DLD1 (cell line): ENCODE measurements around the gene KDM5C.
"Not testable (repeated sequence)": the region's sequence is repeated elsewhere in the genome, so short reads cannot be mapped to it uniquely, and the experiment has no call there.

ENCODE experiments used
- in situ Hi-C: cut with HindIII; loops from 2 replicates; pipeline ENCODE4 v1.10.0; 2017; ENCODE audit warnings: low sequenced_read_pairs

Gene KDM5C

GRCh38 chrX:53194308-53194707 lies 30.7 kb downstream of the KDM5C start:
- in situ Hi-C loops: no loop called here

DNA sequence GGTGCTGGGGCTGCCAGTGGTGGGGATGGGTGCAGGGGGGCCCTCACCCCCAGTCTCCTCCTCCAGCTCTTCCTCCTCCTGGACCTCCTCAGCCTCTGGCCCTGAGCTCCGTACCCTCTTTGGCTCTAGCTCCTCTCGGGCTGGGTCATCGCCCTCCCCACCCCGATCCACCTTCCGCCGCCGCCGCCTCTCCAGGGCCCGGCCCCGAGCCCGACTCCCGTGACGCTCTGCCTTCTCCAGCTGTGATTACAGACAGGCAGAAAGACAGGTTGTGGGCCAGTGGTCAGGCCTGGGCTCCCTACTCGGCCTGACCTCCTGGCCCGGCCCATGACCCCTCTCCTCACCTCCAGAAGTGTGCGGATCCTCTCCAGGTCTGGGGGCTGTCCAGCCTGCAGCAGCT lies 31.9 kb downstream of the KDM5C start:
- in situ Hi-C loops: no loop called here

GRCh38 chrX:53190363-53190960 lies 34.5 kb downstream of the KDM5C start:
- in situ Hi-C loops: no loop called here

DNA sequence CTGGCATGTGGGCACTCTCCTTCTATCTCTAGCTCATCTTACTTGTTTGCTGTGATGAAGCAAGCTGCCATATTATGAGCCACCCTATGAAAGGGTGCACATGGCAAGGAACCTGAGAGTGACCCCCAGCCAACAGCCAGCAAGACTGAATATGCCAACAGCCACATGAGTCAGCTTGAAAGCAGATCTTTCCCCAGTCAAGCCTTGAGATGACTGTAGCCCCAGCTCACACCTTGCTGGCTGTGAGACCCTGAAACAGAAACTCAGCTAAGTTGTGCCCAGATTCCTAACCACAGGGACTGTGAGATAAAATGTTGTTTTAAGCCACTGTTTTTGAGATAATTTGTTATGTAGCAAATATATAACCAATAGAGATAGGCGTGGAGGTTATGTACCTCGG lies 36.2 kb downstream of the KDM5C start:
- in situ Hi-C loops: no loop called here

DNA sequence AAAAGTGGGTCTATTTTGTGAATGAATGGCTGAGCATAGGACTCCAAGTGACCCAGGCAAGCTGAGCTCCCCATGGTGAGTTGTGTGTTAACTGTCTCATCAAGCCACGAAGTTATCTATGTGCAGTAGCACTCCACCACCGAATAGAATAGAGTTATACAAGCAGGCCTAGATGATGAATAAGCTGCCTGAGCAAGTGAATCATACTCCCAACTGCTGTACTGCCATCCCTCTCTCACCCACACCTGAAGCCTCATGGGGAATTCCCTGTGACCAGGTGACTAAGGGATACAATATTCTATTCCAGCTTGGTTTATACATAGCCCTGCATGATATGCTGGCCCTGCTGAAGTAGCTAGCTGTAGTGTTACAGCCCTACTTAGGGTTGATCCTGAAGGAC lies 38.7 kb downstream of the KDM5C start:
- in situ Hi-C loops: no loop called here

GRCh38 chrX:53184836-53185235 lies 40.2 kb downstream of the KDM5C start:
- in situ Hi-C loops: no loop called here

- in situ Hi-C loops: no loop called here
Observed at GRCh38 chrX:53171356-53171755, 53.7 kb downstream of the KDM5C start.

- in situ Hi-C loops: no loop called here
Observed at GRCh38 chrX:53166103-53166502, 58.9 kb downstream of the KDM5C start.

- in situ Hi-C loops: not testable (repeated sequence)
Observed at GRCh38 chrX:53164566-53164965, 60.4 kb downstream of the KDM5C start.

DNA sequence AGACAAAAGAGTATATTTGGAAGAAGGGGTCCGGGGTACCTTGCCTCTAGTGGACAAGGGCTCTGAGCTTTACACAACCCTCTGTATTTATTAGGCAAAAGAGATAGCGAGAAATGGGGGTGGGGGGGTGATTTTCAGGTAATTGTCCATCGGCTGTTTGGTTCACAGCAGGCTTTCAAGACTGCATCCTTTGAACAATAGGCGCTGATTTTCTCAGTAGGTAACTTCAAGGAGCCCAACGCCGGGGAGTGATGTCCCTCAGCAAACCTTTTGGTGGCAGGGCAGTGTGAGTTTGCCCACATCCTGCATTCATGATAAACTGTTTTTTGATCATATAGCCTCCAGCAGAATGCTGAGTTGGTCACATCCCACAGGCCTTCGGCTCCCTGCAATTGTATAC lies 61.6 kb downstream of the KDM5C start:
- in situ Hi-C loops: no loop called here

DNA sequence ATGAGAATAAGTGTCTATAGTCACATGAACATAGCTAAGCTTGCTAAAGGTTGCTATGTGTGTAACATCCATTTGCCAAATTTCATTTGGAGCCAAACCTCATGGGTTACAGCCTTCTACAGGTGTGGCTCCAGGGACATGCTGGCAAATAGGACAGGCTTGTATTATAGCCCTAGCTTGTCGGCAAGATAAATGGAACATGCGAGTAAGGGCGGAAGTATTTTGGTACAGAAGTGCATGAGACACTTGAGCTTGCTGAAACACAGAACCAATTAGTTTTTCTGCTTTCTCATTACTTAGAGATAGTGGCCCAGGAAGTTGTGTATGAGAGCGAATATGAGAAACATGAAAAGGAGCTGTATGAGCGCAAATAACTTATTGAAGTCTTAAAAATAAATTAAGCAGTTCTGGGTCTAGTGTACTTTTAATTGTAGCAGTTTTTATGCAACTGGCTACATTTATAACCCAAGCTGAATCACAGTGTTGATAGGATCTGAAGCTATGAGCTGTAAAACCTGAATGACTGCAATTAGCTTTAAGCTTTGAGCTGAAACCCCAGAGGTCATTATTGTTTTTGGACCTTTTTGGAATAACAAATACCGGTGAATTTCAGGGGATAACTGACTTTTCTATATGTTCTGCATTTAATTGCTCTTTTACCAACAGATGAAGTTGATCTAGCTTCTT lies 64.6 kb downstream of the KDM5C start:
- in situ Hi-C loops: no loop called here

GRCh38 chrX:53159184-53159583 lies 65.8 kb downstream of the KDM5C start:
- in situ Hi-C loops: no loop called here

DNA sequence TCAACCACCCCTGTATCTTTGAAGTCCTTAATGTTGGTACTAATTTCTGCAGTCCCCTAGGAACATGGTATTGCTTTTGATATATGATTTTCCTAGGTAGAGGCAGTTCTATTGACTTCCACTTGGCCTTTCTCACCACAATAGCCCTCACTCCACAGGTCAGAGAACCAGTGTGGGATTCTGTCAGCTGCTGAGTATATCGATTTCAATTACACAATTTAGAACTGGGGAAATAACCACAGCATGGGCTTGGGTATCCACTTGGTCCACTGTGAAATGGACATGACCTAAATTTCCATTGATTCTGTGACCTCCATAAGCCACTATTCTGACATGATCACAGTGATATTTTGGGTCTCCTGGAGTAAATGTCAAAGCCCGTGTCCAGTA lies 68.8 kb downstream of the KDM5C start:
- in situ Hi-C loops: no loop called here

DNA sequence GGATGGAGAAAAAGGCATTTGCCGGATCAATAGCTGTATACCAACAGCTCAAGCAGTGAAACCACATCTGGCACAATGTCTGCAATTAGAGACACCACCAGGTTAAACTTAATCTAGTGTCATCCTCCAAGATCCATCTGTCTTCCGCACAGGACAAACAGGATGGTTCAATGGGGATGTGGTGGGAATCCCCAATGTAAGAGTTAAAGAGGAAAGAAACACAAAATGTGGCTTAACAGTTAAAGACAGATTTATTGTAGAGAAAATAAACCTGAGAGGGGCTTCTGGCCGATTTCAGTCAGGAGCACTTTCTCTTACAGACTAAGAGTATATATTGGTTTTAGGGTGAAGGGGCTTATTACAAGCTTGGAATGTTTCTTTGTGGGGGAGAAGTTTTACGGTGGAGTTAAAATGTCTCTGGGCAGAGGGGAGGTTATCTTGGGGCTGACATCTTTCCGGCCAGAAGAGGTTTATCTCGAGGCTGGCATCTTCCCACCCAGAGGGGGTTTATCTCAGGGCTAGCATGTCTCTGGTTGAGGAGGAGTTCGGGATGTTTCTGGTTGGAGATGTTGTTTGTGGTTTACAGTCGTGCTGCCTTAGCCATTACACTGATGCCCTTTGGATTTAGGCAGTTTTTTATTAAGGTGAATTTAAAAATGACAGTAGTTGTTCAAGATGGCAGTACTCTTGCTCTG lies 69.3 kb downstream of the KDM5C start:
- in situ Hi-C loops: no loop called here

- in situ Hi-C loops: no loop called here
Observed at GRCh38 chrX:53153581-53153980, 71.4 kb downstream of the KDM5C start.
